ENCODE results near the gene LRP5.

Gene LRP5

GRCh38 chr11:68436985-68437926 is 124.9 kb downstream of the LRP5 start:
- H3K4me3 ChIP-seq (ENCODE audit: low read depth, low read length), result no peak overlapping the region
- POLR2A ChIA-PET, result no interaction called here
- CTCF ChIA-PET, result interaction anchor here (0.8 to 2.9 kb wide), 5 partner anchors 9 to 229 kb away, joined by 3 to 12 read pairs (median 3); no protein-coding TSS in a partner anchor
- no peak for DNase-seq (ENCODE audit: low read depth, low spot score)
- TF ChIP-seq CTCF (IDR thresholded peaks at IDR 0.05; ENCODE audit: insufficient read depth, low read length, missing control alignments), result no peak

- no peak overlapping the region for H3K4me3 ChIP-seq (ENCODE audit: low read depth, low read length)
- no peak for TF ChIP-seq CTCF (IDR thresholded peaks at IDR 0.05; ENCODE audit: insufficient read depth, low read length, missing control alignments)
- no peak for DNase-seq (ENCODE audit: low read depth, low spot score)
- ChIA-PET POLR2A (no interaction called here), CTCF (interaction anchor here (0.8 to 2.9 kb wide), 4 partner anchors 8 to 230 kb away, joined by 3 to 12 read pairs (median 3); no protein-coding TSS in a partner anchor)
These were observed 125.7 kb downstream of the LRP5 start for GRCh38 chr11:68437927-68438657.

GRCh38 chr11:68438658-68439259 is 126.4 kb downstream of the LRP5 start:
- no peak for DNase-seq (ENCODE audit: low read depth, low spot score)
- TF ChIP-seq CTCF (IDR thresholded peaks at IDR 0.05; ENCODE audit: insufficient read depth, low read length, missing control alignments), result no peak
- H3K4me3 ChIP-seq (ENCODE audit: low read depth, low read length), result no peak overlapping the region
- ChIA-PET POLR2A (no interaction called here), CTCF (interaction anchor here (0.8 to 2.9 kb wide), 2 partner anchors 140 to 181 kb away, joined by 3 to 12 read pairs; no protein-coding TSS in a partner anchor)

- POLR2A ChIA-PET, result no interaction called here
- CTCF ChIA-PET, result interaction anchor here (0.8 to 1.0 kb wide), 3 partner anchors 17 to 182 kb away, joined by 3 read pairs; no protein-coding TSS in a partner anchor
- no peak for DNase-seq (ENCODE audit: low read depth, low spot score)
- TF ChIP-seq CTCF (IDR thresholded peaks at IDR 0.05; ENCODE audit: insufficient read depth, low read length, missing control alignments), result no peak
- H3K4me3 ChIP-seq (ENCODE audit: low read depth, low read length), result no peak overlapping the region
These were observed 127.1 kb downstream of the LRP5 start for GRCh38 chr11:68439355-68440065.

GRCh38 chr11:68440224-68440623 is 127.8 kb downstream of the LRP5 start:
- POLR2A ChIA-PET, result no interaction called here
- H3K4me3 ChIP-seq (ENCODE audit: low read depth, low read length), result no peak overlapping the region
- CTCF ChIA-PET, result interaction anchor here (1.0 to 3.0 kb wide), 4 partner anchors 16 to 183 kb away, joined by 3 to 12 read pairs (median 3); no protein-coding TSS in a partner anchor
- DNase-seq (ENCODE audit: low read depth, low spot score), result no peak
- TF ChIP-seq CTCF (IDR thresholded peaks at IDR 0.05; ENCODE audit: insufficient read depth, low read length, missing control alignments), result no peak
